DND-41 (cell line): ENCODE data around the gene BCL11A.

Source experiments
- EZH2 ChIP-seq: IDR thresholded peaks from 3 replicates; pipeline ENCODE4 v1.6.1; 2012; ENCODE audit warnings: borderline replicate concordance, low read depth, mild to moderate bottlenecking, moderate library complexity, low read length, inconsistent platforms; ENCODE audit not compliant: severe bottlenecking
- TF ChIP-seq, protein P1 (sequence below): IDR thresholded peaks from 2 replicates; pipeline ENCODE4 v1.5.1; 2012; ENCODE audit warnings: borderline replicate concordance, low read length, moderate library complexity, mild to moderate bottlenecking; ENCODE audit not compliant: poor library complexity, severe bottlenecking; ENCODE audit errors: extremely low read depth

DNA sequence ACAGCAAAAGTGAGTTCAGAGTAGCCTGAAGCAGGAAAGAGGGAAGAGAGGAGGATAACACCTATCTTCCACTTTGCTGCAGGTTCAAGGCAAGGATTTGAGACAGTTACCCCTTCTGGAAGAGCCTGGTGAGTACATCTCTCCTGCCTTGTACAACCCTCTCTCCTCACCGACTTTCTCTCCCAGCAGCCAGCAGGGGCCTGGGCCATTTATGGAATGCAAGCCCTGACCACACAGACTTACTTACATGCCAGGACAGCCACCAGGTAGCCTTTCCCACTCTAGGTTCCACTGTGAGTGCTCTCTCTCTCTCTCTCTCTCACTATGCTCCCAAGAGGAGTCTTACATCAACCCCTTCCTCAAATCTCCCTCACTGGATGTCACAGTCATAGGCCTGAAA, 57.0 kb downstream of the BCL11A start:
- TF ChIP-seq, protein P1, sequence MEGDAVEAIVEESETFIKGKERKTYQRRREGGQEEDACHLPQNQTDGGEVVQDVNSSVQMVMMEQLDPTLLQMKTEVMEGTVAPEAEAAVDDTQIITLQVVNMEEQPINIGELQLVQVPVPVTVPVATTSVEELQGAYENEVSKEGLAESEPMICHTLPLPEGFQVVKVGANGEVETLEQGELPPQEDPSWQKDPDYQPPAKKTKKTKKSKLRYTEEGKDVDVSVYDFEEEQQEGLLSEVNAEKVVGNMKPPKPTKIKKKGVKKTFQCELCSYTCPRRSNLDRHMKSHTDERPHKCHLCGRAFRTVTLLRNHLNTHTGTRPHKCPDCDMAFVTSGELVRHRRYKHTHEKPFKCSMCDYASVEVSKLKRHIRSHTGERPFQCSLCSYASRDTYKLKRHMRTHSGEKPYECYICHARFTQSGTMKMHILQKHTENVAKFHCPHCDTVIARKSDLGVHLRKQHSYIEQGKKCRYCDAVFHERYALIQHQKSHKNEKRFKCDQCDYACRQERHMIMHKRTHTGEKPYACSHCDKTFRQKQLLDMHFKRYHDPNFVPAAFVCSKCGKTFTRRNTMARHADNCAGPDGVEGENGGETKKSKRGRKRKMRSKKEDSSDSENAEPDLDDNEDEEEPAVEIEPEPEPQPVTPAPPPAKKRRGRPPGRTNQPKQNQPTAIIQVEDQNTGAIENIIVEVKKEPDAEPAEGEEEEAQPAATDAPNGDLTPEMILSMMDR, result no peak
- TF ChIP-seq EZH2, result no peak
